Stimulated activated naive CD8-positive, alpha-beta T cell treated with anti-CD3 and anti-CD28 coated beads, Interleukin-15, amount 100 ng/mL, for 72 hours (primary cell): ENCODE data around the gene TRPM6.

Source experiments
- ATAC-seq: fragments of 150-1000 bp; cut with Tn5 transposase; 2 replicates; pipeline ENCODE4 v1.10.0; 2021; ENCODE audit warnings: mild to moderate bottlenecking, moderate library complexity
- DNase-seq, 2 donors: peaks; one replicate each; pipeline ENCODE4 v3.0.0; 2021 to 2022
- H3K27ac Mint-ChIP-seq, 2 donors: one replicate each; pipeline ENCODE4 v1.8.0; 2022; ENCODE audit warnings: mild to moderate bottlenecking in 2 of 2, mixed read lengths in 2 of 2, moderate library complexity in 2 of 2
- H3K27me3 Mint-ChIP-seq: one replicate; pipeline ENCODE4 v1.8.0; 2022; ENCODE audit warnings: mixed read lengths
- H3K4me1 Mint-ChIP-seq: one replicate; pipeline ENCODE4 v1.8.0; 2022; ENCODE audit warnings: mild to moderate bottlenecking, mixed read lengths
- H3K4me3 Mint-ChIP-seq, 2 donors: one replicate each; pipeline ENCODE4 v1.8.0; 2022; ENCODE audit warnings: mild to moderate bottlenecking in 2 of 2, mixed read lengths in 2 of 2, moderate library complexity in 1 of 2
- H3K9me3 Mint-ChIP-seq, 2 donors: one replicate each; pipeline ENCODE4 v1.8.0; 2022; ENCODE audit warnings: mixed read lengths in 2 of 2

The TRPM6 gene

GRCh38 chr9:74817281-74817810 lies 70.4 kb downstream of the TRPM6 start:
- Mint-ChIP-seq H3K27ac (peak overlapping the region in 1 of 2 donors; percentile 69), H3K27me3 (peaks cover 19% of the 10 kb centered on the region), H3K9me3 (no peaks in the 10 kb centered on the region), H3K4me3 (no peak overlapping the region), H3K4me1 (no peaks in the 10 kb centered on the region)
- DNase-seq: no peak
- ATAC-seq: no peak

GRCh38 chr9:74810200-74810599 lies 77.5 kb downstream of the TRPM6 start:
- Mint-ChIP-seq H3K4me3 (no peak overlapping the region), H3K4me1 (no peaks in the 10 kb centered on the region), H3K9me3 (no peaks in the 10 kb centered on the region), H3K27ac (no peak overlapping the region), H3K27me3 (peaks cover 11% of the 10 kb centered on the region)
- no peak for ATAC-seq
- DNase-seq: no peak

- ATAC-seq (no peak), DNase-seq (no peak)
- no peak overlapping the region for H3K27ac Mint-ChIP-seq
- no peaks in the 10 kb centered on the region for H3K4me1 Mint-ChIP-seq
- peaks cover 28% of the 10 kb centered on the region for H3K27me3 Mint-ChIP-seq
- H3K4me3 Mint-ChIP-seq: no peak overlapping the region
- no peaks in the 10 kb centered on the region for H3K9me3 Mint-ChIP-seq
Measured at GRCh38 chr9:74804018-74804385, 83.7 kb downstream of the TRPM6 start.

GRCh38 chr9:74803376-74804017 lies 84.2 kb downstream of the TRPM6 start:
- Mint-ChIP-seq H3K4me1 (no peaks in the 10 kb centered on the region), H3K4me3 (no peak overlapping the region), H3K9me3 (no peaks in the 10 kb centered on the region), H3K27ac (no peak overlapping the region), H3K27me3 (peaks cover 28% of the 10 kb centered on the region)
- DNase-seq (no peak), ATAC-seq (no peak)

GRCh38 chr9:74800226-74800625 lies 87.5 kb downstream of the TRPM6 start:
- Mint-ChIP-seq H3K9me3 (no peaks in the 10 kb centered on the region), H3K4me1 (no peaks in the 10 kb centered on the region), H3K4me3 (no peak overlapping the region), H3K27me3 (peaks cover 28% of the 10 kb centered on the region), H3K27ac (no peak overlapping the region)
- ATAC-seq (no peak), DNase-seq (no peak)

- H3K27me3 Mint-ChIP-seq: peaks cover 11% of the 10 kb centered on the region
- no peak for DNase-seq
Measured at GRCh38 chr9:74795803-74796202, 91.9 kb downstream of the TRPM6 start.

GRCh38 chr9:74795081-74795480 lies 92.6 kb downstream of the TRPM6 start:
- Mint-ChIP-seq H3K9me3 (no peaks in the 10 kb centered on the region), H3K4me3 (no peak overlapping the region), H3K4me1 (no peaks in the 10 kb centered on the region), H3K27me3 (peaks cover 6% of the 10 kb centered on the region), H3K27ac (no peak overlapping the region)
- ATAC-seq (no peak), DNase-seq (no peak)

More at GRCh38 chr9:74795803-74796202, 91.9 kb downstream of the TRPM6 start:
- Mint-ChIP-seq H3K9me3 (no peaks in the 10 kb centered on the region), H3K27ac (no peak overlapping the region), H3K4me3 (no peak overlapping the region), H3K4me1 (no peaks in the 10 kb centered on the region)
- no peak for ATAC-seq

- no peaks in the 10 kb centered on the region for H3K4me1 Mint-ChIP-seq
- peaks cover 21% of the 10 kb centered on the region for H3K27me3 Mint-ChIP-seq
- no peak for DNase-seq
- H3K27ac Mint-ChIP-seq: no peak overlapping the region
- no peak overlapping the region for H3K4me3 Mint-ChIP-seq
- H3K9me3 Mint-ChIP-seq: no peaks in the 10 kb centered on the region
- ATAC-seq: no peak
Measured at GRCh38 chr9:74784506-74784905, 103.2 kb downstream of the TRPM6 start.

GRCh38 chr9:74783408-74783807 lies 104.3 kb downstream of the TRPM6 start:
- DNase-seq (no peak), ATAC-seq (no peak)

GRCh38 chr9:74777136-74777879 lies 110.4 kb downstream of the TRPM6 start:
- H3K27ac Mint-ChIP-seq: no peak overlapping the region
- ATAC-seq (peak; percentile 58), DNase-seq (peak; percentile 52 to 59)
- H3K9me3 Mint-ChIP-seq: no peaks in the 10 kb centered on the region
- H3K4me1 Mint-ChIP-seq: no peaks in the 10 kb centered on the region
- peaks cover 15% of the 10 kb centered on the region for H3K27me3 Mint-ChIP-seq
- no peak overlapping the region for H3K4me3 Mint-ChIP-seq

More at GRCh38 chr9:74783408-74783807, 104.3 kb downstream of the TRPM6 start:
- Mint-ChIP-seq H3K4me3 (no peak overlapping the region), H3K4me1 (no peaks in the 10 kb centered on the region), H3K27ac (no peak overlapping the region), H3K27me3 (peaks cover 20% of the 10 kb centered on the region), H3K9me3 (no peaks in the 10 kb centered on the region)

- DNase-seq: no peak
- H3K4me1 Mint-ChIP-seq: peaks cover 15% of the 10 kb centered on the region
- no peaks in the 10 kb centered on the region for H3K9me3 Mint-ChIP-seq
- H3K27me3 Mint-ChIP-seq: peaks cover 20% of the 10 kb centered on the region
- H3K27ac Mint-ChIP-seq: no peak overlapping the region
- ATAC-seq: no peak
- H3K4me3 Mint-ChIP-seq: no peak overlapping the region
Measured at GRCh38 chr9:74775396-74775795, 112.3 kb downstream of the TRPM6 start.

- Mint-ChIP-seq H3K9me3 (no peaks in the 10 kb centered on the region), H3K27me3 (peaks cover 24% of the 10 kb centered on the region)
- ATAC-seq: peak; percentile 66
Measured at GRCh38 chr9:74773886-74774479, 113.7 kb downstream of the TRPM6 start.

GRCh38 chr9:74772121-74772520 lies 115.6 kb downstream of the TRPM6 start:
- Mint-ChIP-seq H3K27ac (no peak overlapping the region), H3K9me3 (no peaks in the 10 kb centered on the region), H3K4me3 (no peak overlapping the region), H3K4me1 (peaks cover 15% of the 10 kb centered on the region), H3K27me3 (peaks cover 38% of the 10 kb centered on the region)
- DNase-seq (no peak), ATAC-seq (no peak)

More at GRCh38 chr9:74773886-74774479, 113.7 kb downstream of the TRPM6 start:
- Mint-ChIP-seq H3K4me1 (peaks cover 15% of the 10 kb centered on the region), H3K27ac (no peak overlapping the region), H3K4me3 (no peak overlapping the region)
- DNase-seq: peak; percentile 45 to 57

GRCh38 chr9:74771672-74772071 lies 116.0 kb downstream of the TRPM6 start:
- H3K9me3 Mint-ChIP-seq: no peaks in the 10 kb centered on the region
- H3K27ac Mint-ChIP-seq: no peak overlapping the region
- H3K4me3 Mint-ChIP-seq: no peak overlapping the region
- no peak for DNase-seq
- ATAC-seq: no peak
- peaks cover 15% of the 10 kb centered on the region for H3K4me1 Mint-ChIP-seq
- H3K27me3 Mint-ChIP-seq: peaks cover 38% of the 10 kb centered on the region

- H3K27ac Mint-ChIP-seq: no peak overlapping the region
Measured at GRCh38 chr9:74771262-74771585, 116.5 kb downstream of the TRPM6 start.

More at GRCh38 chr9:74771262-74771585, 116.5 kb downstream of the TRPM6 start:
- Mint-ChIP-seq H3K4me3 (no peak overlapping the region), H3K4me1 (peaks cover 15% of the 10 kb centered on the region), H3K9me3 (no peaks in the 10 kb centered on the region), H3K27me3 (peaks cover 38% of the 10 kb centered on the region)
- no peak for DNase-seq
- ATAC-seq: no peak
